GM18498 (cell line): Measurements from ENCODE around the gene EVL.

Source experiments
- ATAC-seq: cut with Tn5 transposase; IDR thresholded peaks from one replicate; pipeline ENCODE4 v1.9.1; 2021; ENCODE audit warnings: mild to moderate bottlenecking, moderate library complexity; ENCODE audit not compliant: unreplicated experiment

Gene EVL

GRCh38 chr14:100142073-100143040 lies 77.1 kb downstream of the EVL start:
- ATAC-seq = no peak

- ATAC-seq = no peak
Measured at GRCh38 chr14:100143523-100143922, 78.3 kb downstream of the EVL start.

DNA sequence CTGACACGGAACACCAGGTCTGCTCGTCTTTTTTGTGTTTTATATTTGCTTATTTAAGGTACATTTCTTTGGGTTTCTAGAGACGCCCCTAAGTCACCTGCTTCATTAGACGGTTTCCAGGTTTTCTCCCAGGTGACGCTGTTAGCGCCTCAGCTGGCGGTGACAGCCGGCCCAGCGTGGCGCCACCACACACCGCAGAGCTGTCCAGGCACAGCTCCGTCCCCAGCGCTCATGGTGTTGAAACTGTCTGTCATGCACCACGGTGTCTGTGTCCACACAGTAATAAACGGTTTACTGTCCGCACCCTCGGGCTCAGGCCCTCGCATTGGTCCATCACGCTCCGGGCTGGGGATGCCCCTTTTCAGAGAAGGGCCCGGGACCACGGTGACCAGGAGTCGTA lies 78.7 kb downstream of the EVL start:
- ATAC-seq = no peak

DNA sequence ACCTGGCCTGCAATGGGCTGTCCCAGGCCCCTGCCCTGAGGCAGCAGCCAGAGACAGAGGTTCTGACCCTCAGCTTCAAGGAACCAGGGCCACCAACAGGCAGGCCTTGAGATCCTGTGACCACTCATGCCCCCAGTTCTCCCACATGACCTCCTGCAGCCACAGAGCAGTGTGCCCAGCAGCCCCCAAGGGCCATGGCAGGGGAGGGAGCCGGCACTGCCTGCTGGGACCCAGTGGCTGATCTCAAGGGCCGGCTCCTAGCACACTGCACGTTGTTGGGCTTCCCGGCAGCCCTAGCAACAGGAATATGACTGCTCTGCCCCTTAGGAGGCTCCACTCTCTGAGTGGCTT lies 79.4 kb downstream of the EVL start:
- ATAC-seq = no peak

DNA sequence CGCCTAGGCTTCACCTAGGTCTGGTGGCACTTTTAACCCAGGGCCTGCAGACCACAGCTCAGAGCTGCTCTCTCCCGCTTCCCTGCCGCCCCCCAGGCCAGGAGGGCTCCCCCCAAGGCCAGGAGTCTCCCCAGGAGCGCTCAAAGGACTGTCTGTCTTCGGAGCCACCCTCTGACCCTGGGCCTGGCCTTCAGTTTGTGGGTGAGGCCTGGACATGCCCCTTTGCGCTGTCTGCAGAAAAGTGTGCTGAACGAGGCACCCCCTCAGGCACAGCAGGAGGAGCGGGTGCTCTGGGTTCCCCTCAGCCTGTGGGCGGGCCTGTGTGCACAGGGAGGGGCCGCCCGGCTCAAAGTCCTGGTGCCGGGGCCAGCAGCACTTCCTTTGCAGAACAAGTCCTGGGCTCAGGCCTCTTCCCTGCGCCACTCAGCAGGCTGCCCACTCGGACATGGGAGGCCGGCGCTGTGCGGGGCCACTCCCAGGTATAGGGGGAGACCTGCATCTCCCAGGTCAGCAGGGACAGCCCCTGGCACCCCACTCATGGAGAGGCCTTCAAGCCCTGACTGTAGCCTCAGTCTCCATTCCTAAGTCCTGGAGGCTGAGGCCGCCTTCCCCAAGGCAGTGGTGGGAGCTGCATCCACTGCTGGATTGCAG lies 79.9 kb downstream of the EVL start:
- ATAC-seq = no peak

- no peak for ATAC-seq
Measured at GRCh38 chr14:100145682-100146464, 80.7 kb downstream of the EVL start.

GRCh38 chr14:100146531-100147091 lies 81.4 kb downstream of the EVL start:
- no peak for ATAC-seq

- no peak for ATAC-seq
Measured at GRCh38 chr14:100147181-100147631, 82.0 kb downstream of the EVL start.

- no peak for ATAC-seq
Measured at GRCh38 chr14:100147691-100148464, 82.7 kb downstream of the EVL start.

GRCh38 chr14:100148837-100149731 lies 83.9 kb downstream of the EVL start:
- ATAC-seq = no peak

DNA sequence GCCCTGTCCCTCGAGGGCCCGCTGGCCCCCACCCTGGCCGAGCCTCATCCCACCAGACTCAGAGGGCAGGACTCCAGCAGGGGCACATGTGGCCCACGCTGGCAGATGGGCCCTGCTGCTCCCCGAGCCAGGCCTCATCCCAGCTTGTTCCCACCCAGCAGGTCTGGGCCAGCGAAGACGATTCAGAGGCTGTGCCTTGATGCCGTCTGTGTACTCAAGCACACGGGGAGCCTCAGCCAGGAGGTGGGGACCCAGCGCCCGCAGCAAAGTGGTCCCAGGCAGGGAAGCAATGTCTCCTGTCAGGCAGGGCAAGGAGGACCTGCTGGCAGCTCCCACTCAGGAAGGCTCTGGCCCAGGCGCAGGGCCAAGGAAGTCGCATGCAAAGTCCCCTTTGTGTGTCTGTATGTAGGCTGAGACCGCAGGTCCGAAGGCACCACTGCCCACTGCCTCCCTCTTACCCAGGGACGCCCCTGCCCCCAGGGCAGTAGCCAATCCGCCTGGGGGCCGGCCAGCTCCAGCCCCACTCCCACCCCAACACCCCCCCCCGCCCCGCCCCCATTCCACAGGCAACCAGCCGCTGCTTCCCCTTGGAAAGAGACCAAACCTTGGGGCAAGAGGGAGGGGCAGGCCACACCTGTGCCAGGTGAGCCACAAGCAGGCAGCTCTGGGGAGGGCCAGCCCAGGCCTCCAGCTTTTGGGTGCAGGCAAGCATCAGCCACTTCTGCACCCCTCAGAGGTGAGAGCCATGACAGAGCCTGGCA lies 84.8 kb downstream of the EVL start:
- ATAC-seq = no peak

- ATAC-seq = no peak
Measured at GRCh38 chr14:100150932-100151587, 85.8 kb downstream of the EVL start.

DNA sequence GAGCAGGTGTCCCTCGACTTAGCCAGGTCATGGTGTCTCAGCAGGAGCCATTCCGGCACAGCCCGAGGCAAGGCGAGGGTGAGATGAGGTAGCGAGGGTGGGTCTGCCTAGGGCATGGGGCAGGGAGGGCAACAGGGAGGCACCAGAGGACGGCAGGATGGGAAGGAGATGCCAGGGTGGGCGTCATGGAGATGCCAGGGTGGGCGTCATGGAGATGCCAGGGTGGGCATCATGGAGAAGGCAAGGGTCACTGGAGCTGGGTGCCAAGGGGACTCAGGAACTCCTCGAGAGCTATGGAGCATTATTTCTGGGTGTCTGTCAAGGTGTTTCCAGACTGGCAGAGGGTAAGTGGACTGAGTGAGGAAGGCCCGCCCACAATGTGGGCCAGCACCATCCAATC lies 86.9 kb downstream of the EVL start:
- ATAC-seq = no peak

GRCh38 chr14:100153560-100153959 lies 88.3 kb downstream of the EVL start:
- no peak for ATAC-seq

- ATAC-seq = no peak
Measured at GRCh38 chr14:100155049-100155621, 89.9 kb downstream of the EVL start.

GRCh38 chr14:100155756-100156616 lies 90.8 kb downstream of the EVL start:
- ATAC-seq = no peak

- no peak for ATAC-seq
Measured at GRCh38 chr14:100156776-100157175, 91.6 kb downstream of the EVL start.
